ENCODE measurements around the gene MRPS18A.

Gene MRPS18A

GRCh38 chr6:43698584-43699349 lies 11.2 kb upstream of the MRPS18A start:
- DNase-seq (ENCODE audit: low read depth in 2 of 2), result no peak

DNA sequence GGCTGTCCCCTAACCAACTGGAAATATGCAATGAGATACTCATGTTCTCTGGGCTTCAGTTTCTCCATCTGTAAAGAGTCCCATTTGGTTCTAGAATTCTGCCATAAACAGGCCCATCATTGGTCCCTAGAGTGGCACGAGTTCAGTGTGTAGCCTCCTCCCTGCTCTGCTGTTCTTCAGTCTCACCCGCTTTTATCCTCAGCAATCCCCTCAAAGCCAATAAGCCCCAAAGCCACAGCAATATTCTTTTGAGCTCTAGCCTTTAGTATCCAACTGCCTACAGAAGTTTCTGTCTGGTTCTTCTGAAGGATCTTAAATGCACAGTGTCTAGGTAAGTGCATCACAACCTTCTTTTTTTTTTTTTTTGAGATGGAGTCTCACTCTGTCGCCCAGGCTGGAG lies 9.8 kb upstream of the MRPS18A start:
- DNase-seq (ENCODE audit: low read depth in 2 of 2), result no peak

DNA sequence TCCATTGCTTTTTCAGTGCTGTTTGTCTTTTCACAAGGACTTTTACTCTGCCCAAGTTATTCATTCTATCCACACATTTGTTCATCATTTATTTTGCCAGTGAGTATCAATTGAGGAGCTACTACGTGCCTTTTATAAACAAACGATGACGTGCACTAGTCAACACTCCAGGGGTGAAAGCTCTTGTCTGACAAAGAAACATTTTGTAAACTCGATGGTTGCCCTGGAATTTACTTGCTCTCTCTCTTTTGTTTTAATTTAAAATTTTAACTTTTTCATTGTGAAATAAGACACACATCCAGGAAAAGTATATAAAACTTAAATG lies 8.3 kb upstream of the MRPS18A start:
- DNase-seq (ENCODE audit: low read depth in 2 of 2), result no peak

GRCh38 chr6:43695215-43695966 lies 7.8 kb upstream of the MRPS18A start:
- DNase-seq (ENCODE audit: low read depth in 2 of 2), result no peak

DNA sequence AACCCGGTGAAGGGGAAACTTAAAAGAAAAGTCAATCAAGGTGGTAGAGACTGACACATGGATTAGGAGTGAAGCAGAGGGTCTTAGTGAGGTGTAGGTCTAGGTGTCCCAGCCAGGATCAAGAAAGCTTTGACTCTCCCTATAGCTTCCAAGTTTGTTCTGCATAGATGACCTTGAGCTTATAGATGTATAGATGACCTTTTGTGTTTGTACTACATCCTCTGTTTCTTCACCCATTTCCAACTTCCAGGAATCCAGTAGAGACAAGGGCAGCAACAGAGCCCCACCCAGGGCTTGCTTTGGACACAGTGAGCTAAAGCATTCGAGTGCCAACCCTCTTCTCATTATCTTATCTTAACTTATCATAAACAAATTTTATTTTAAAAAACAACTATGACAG lies 1.8 kb upstream of the MRPS18A start:
- DNase-seq (ENCODE audit: low read depth in 2 of 2), result no peak

GRCh38 chr6:43687079-43687436 lies 533 bp downstream of the MRPS18A start:
- no peak for DNase-seq (ENCODE audit: low read depth in 2 of 2)

DNA sequence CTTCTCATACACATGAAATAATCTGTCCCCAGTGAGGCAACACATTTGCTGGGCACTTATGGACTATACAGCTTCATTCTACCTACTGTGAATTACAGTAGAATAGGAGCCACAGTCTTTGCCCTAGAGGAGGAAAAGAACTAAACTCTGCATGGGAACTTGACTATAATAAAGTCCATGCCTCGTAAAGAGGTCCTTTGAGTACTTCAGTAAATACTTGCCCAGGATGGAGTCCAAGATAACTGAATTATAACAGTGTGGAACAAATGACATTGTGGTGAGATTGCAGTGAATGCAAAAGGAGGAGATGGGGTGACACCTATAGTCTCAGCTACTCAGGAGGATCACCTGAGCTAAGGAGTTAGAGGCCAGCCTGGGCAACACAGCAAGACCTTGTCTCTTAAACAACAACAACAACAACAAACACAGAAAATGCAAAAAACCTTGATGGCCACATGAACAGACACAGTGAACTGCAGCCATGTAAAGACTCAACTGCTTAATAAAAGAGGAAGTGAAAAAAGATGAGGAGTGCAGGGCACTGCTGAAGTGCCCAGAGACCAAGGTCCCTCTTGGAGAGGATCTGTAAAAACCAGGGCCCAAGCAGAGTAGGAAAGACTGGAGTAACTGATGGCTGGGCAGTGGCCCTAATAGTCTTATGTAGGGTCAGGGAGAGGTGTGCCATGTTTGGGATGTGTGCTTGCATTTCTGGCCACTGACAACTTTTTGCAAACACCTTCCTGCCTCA lies 3.7 kb downstream of the MRPS18A start:
- DNase-seq (ENCODE audit: low read depth in 2 of 2), result no peak

GRCh38 chr6:43682724-43683429 lies 4.7 kb downstream of the MRPS18A start:
- DNase-seq (ENCODE audit: low read depth in 2 of 2), result no peak

DNA sequence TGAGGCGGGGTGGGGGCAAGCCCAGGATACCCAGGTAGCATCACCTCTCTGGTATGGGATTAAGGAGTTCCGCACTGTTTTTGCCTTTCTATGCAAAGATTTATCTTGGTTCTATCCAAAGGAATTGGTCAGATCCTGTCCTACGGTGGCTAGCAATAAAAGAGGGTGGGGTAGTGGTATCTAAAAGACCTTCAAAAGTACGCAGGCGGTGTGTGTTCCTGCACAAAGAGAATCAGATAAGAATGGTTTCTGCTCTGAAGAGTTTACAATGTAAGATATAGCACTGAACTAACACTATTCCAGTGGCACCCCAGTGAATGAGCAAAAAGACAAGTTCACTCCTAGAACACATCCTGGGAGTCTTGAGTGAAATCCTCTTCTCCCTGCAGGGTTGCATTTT lies 6.3 kb downstream of the MRPS18A start:
- DNase-seq (ENCODE audit: low read depth in 2 of 2), result no peak

GRCh38 chr6:43680308-43681200 lies 7.0 kb downstream of the MRPS18A start:
- DNase-seq (ENCODE audit: low read depth in 2 of 2), result no peak

- DNase-seq (ENCODE audit: low read depth in 2 of 2), result no peak
Observed at GRCh38 chr6:43679057-43679456, 8.5 kb downstream of the MRPS18A start.

GRCh38 chr6:43678341-43678740 lies 9.2 kb downstream of the MRPS18A start:
- DNase-seq (ENCODE audit: low read depth in 2 of 2), result no peak

DNA sequence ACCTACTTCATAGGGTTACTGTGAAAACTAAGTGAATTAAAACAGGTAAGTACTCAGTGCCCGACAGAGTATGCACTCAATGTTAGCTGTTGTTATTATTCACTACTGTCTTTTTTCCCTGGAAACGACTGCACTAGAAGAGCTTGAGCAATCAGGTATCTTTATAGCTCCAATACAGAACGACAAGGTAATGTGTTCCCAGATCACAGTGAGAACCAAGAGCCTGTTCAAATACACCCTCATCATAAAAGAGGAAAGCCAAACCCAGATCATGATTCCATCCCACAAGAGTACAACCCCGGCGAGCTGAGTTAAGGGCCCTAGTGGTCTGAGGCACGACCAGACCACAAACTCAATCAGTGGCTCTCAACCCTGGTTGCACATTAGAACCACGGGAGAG lies 9.8 kb downstream of the MRPS18A start:
- no peak for DNase-seq (ENCODE audit: low read depth in 2 of 2)

- DNase-seq (ENCODE audit: low read depth in 2 of 2), result no peak
Observed at GRCh38 chr6:43676962-43677606, 10.5 kb downstream of the MRPS18A start.

GRCh38 chr6:43674921-43675320 lies 12.7 kb downstream of the MRPS18A start:
- DNase-seq (ENCODE audit: low read depth in 2 of 2), result no peak

DNA sequence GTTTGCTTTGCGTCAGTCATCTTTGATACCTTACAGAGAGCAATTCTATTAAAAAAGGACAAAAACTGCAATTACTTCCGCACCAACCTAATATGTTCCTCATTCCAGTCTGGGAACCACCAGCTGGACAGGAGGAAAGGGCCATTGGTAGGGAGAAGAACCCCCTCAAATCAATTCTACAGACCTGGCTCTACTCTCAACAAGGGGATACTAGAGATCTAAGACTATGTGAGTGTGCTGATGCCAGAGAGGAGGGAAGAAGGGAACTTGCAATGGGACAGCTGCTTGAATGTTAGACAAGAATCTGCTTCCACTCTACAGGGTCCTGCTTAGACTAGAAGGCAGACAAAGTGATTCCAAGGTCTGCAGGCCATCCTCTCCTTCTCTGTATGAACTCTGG lies 13.3 kb downstream of the MRPS18A start:
- no peak for DNase-seq (ENCODE audit: low read depth in 2 of 2)

DNA sequence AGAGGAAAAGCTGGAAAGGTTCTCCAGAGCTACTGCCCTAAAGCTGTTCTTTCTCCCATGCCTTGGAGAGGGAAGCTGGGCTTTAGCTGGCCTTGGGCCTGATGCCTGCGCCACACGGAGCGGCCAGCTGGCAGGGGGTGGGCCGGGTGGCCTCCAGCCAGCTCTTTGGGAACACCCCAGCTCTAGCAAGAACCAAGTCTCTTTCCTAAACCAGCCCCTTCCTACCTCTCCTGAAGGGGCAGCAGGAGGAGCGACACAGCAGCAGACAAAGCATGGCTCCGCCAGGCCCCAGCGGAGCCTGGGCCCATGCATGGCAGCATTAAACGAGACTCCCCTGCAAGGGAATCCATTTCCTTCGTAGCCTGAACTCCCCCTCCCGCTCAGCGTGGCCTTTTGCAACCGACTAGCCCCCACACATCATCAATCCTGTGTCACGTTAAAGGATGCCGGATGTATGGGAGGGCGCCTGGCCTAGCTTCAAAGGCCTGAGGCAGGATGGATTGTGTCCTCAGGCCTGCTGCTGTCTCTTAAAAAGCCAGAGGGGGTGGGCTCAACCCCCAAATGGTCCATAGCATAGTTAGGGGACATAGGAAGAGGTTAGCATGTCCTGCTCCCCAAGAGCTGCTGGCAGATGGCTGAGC lies 14.0 kb downstream of the MRPS18A start:
- DNase-seq (ENCODE audit: low read depth in 2 of 2), result no peak

- no peak for DNase-seq (ENCODE audit: low read depth in 2 of 2)
Observed at GRCh38 chr6:43671801-43672690, 15.5 kb downstream of the MRPS18A start.

Measured in stimulated activated CD4-positive, alpha-beta T cell treated with anti-CD3 and anti-CD28 coated beads, Interleukin-1b, Interleukin-23, amount 100 ng/mL, for 1 hour (primary cell).